Activated gamma-delta T cell treated with Interleukin-2 at 50 U/mL for 16 hours (primary cell): Measurements from ENCODE around the gene PLXNA1.

Source experiments
- DNase-seq: peaks from one replicate; pipeline ENCODE4 v3.0.0-alpha.2; 2020

Gene PLXNA1

GRCh38 chr3:126968391-126969390 lies 14.2 kb upstream of the PLXNA1 start:
- no peak for DNase-seq

GRCh38 chr3:126969586-126969985 lies 13.3 kb upstream of the PLXNA1 start:
- no peak for DNase-seq

GRCh38 chr3:126970101-126970500 lies 12.8 kb upstream of the PLXNA1 start:
- no peak for DNase-seq

- DNase-seq: no peak
These were observed 12.0 kb upstream of the PLXNA1 start for GRCh38 chr3:126970921-126971320.

GRCh38 chr3:126971891-126972351 lies 11.0 kb upstream of the PLXNA1 start:
- DNase-seq: no peak

DNA sequence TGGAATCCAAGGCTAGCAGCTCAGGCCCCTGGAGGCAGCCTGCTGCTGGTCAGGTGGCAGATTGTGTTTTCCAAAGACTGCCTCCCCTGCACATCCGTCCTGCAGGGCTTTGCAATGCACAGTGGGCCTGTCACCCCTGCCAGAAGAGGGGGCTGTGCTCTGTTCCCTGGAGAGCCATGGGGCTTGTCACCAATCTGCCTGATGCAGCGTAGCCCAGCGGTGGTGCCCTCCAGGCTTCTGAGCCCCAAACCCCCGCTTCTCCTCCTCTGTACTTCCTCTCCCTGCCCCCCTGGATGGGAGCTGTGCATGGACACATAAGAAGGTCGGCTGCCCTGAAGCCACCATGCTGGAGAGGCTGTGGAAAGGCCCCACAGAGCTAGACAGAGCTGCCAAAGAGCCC lies 10.0 kb upstream of the PLXNA1 start:
- DNase-seq: no peak

DNA sequence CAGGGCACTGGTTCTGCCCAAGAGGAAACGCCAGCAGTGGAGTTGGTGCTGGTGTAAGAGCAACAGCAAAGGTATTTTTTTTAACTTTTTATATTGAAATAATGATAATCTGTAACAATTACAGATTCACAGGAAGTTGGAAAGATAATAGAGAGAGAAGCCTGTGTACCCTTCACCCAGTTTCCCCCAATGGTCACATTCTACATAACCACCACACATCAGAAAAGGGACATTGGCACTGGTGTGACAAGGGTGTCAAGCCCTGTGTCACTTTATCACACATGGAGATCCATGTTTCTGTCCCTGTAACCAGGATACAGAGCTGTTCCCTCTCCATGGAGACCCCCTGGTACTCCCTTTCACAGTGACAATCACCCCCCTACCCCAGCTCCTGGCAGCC lies 9.1 kb upstream of the PLXNA1 start:
- no peak for DNase-seq

GRCh38 chr3:126974756-126975155 lies 8.2 kb upstream of the PLXNA1 start:
- DNase-seq: no peak

GRCh38 chr3:126976906-126977305 lies 6.0 kb upstream of the PLXNA1 start:
- DNase-seq: no peak

DNA sequence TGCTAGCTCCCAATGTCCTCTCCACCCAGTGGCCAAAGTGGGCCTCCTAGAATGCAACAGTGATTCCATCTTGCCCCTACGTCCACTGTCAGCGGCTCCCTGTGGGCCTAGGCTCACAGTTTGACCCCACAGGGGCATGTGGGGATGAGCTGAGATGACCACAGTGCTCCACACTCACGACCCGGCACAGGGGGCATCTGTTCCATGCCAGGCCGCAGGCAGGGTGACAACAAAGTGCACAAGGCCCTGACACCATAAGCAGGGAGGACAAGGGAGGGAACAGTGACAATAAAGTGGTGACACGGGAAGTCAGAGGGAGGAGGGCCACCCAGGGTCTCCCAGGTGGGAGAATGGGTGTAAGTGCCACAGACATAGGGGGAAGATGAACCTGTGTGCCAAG lies 5.1 kb upstream of the PLXNA1 start:
- DNase-seq: no peak

GRCh38 chr3:126978291-126978690 lies 4.6 kb upstream of the PLXNA1 start:
- no peak for DNase-seq

DNA sequence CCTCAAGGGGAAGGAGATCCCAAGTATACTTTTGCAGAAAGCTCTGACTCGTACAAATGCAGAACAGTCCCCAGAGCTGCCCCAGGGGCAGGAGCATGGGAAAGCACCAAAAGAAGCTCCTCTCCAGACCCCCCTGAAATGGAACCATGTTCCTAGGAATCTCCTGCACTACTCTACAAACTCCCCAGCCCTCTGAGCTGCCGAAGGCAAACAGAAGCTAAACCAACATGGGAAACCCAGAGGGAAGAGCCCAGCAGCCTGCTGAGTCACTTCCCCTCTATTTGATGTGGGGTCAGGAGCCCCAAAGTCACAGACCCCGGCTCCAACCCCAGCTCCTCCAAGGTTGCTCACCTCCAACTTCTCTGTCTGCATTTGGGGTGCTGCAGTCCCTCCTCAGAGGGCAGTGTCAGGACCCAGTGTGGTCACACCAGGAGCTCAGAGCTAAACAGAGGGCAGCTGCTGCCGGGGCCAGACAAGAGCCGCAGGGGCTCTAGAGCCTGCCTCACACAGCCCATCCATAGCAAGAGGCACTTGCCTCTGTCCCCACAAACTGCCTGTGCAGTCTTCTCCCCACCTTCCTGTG lies 3.8 kb upstream of the PLXNA1 start:
- DNase-seq: no peak

DNA sequence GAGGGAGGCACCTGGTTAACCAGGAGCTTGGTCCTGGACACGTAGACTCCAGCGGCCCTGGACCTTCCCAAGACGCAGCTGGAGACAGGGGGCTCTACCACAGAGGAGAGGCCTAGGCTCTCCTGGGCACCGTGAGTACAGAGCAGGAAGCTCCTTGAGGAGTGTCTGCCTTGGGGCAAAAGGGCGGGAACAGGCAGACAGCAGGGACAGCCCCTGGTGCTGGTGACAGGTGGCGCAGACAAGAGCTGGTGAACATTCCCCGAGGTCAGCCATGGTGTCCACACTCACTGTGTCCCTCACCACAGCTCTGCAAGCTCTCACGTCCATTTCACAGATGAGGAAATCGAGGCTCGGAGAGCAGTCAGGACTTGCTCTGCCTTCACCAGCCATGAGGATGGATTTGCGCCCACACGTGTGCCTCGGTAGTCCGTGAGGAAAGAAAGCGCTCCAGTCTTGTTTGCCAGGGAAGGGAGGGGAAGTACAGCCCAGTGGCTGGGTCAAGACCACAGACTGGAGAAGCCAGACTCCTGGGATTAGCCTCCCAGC lies 2.6 kb upstream of the PLXNA1 start:
- no peak for DNase-seq

- DNase-seq: peak; percentile 48
These were observed 817 bp upstream of the PLXNA1 start for GRCh38 chr3:126982126-126982470.

DNA sequence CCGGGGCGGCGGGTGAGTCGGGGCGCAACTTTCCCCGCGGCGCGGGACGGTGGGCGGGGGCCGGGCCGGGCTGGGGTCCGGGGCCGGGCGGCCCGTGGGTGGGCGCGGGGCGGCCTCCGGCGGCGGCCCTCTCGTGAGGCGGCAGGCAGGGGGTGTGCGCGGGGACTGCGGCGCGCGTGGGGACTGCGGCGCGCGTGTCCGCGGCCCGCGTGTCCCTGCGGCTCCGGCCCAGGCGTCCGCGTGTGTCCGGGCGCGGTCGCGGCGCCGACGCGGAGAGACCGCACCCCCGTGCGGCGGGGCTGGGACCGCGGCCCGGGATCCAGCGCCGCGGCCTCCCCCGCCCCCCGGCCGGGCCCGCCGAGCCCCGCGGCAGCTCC lies 349 bp downstream of the PLXNA1 start:
- no peak for DNase-seq

DNA sequence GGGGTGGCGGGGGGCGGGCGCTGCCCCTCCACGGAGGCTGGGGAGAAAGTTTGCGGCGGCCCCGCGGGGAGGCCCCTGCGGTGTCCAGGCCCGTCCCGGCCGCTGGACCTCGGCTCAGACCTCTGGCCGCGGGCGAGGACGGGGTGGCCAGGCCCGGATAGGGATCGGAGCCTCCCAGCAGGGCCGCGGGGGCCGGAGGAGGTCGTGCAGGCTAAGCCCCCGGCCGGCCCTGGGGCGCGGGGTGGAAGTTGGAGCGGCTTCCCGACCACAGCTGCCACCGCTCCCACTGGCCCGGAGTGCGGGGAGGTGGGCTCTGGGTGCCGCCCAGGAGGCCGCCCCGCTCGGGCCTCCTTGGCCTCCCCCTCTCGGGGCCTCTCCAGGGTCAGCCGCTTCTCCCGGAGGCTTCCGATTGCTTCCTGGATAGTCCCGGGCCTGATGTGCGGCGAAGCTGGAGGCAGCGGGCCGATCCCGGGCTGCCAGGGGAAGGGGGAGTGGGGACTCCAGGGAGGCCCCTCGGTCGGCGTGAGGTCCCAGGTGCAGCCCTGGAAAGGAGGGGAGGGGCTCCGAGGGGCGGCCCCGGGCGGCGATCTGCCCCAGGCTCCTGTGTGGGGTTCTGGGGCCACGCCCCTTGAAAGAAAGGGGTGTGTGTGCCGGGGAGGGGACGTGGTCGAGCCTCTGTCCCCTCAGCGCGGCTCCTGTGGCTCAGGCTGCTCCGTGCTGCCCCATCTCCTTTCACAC lies 907 bp downstream of the PLXNA1 start:
- no peak for DNase-seq

- DNase-seq: no peak
These were observed 1.6 kb downstream of the PLXNA1 start for GRCh38 chr3:126984391-126985131.

DNA sequence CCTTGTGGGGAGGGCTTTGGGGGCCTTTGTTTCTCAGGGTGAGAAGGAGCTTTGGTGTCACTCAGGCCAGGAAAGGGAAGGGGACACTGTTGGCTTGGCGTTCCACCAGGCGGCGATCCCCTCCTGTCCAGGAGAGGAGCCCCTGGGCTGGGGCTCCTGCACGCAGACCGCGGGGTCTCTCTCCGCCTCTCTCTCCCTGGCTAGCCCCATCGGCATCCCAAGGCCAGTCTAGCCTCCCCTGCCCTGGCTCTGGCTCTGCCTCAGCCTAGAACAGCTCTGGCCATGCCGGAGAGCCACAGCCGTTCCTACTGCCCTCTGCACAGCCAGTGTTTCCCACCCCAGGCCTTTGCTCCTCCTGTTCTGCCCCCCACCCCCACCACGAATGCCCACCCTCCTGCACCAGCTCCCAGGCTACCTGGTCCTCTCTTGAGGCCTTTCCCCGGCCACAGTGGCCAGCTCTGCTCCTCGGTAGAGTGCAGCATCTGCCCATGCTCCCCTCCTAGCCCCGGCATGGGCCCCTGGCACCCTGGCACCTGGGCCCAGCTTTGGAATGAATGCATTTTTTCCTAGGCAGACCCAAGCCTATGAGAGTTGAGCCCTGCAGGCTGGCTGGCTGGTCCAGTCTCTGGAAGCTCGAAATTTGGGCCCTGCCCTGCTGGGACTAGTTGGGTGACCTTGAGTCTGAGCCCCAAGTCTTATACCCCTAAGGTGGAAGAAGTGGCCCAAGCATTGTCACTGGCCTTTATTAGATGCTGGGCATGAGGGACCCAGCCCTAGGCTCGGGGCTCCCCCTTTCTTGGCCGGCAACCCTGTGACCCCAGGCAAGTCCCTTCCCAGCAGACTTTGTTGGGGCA lies 2.4 kb downstream of the PLXNA1 start:
- no peak for DNase-seq

- no peak for DNase-seq
These were observed 3.1 kb downstream of the PLXNA1 start for GRCh38 chr3:126986001-126986400.

DNA sequence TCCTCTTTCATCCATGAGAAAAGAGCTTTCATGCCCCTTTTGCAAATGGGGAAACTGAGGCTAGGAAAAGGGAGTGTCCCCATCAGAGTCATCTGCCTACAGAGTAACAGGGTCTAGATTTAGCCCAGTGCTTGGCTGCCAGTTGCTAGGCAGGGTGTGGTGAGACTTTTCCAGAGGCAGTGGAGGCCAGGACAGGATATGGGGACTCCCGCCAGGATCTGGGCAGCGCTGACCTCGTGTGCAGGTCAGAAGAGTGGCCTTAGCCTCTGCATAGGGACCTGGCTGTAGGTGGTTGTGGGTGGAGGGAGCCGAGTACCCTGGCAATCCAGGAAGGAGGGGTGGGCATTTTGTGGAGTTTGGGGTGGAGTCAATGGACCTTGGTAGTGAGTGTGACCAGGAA lies 4.2 kb downstream of the PLXNA1 start:
- DNase-seq: no peak

DNA sequence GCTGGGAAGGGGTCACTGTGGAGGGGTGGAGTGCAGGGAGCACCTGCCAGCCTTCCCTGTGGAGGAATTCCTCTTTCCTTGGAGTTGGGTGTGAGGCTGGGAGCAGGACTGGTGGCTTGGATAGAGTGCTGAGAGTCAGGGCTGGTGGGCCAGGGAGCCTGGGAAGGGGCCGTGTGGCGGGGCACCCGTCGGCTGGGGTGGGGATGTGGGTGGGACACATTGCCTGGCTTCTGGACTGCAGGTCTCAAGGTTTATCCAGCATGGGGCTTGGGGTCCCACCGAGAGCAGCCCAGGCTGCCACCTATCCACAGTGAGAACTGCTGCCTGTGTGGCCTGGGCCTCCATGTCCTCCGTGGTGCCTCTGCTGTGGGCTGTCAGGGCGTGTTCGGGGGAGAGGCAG lies 4.7 kb downstream of the PLXNA1 start:
- DNase-seq: no peak
